NCI-H526 treated with DMSO at 0.1 percent for 48 hours (cell line): ENCODE results near the gene IPP.
"Not testable (repeated sequence)": the region's sequence is repeated elsewhere in the genome, so short reads cannot be mapped to it uniquely, and the experiment has no call there.

Experiments
- DNase-seq: peaks from one replicate; lab custom pipeline; 2025; lab: John Stamatoyannopoulos, UW

Gene IPP

GRCh38 chr1:45684402-45684801, 66.1 kb downstream of the IPP start:
- no peak for DNase-seq

GRCh38 chr1:45682942-45683341, 67.5 kb downstream of the IPP start:
- DNase-seq: no peak

- no peak for DNase-seq
Measured at GRCh38 chr1:45679123-45679522, 71.3 kb downstream of the IPP start.

GRCh38 chr1:45678489-45678888, 72.0 kb downstream of the IPP start:
- no peak for DNase-seq

GRCh38 chr1:45677751-45678245, 72.7 kb downstream of the IPP start:
- no peak for DNase-seq

- DNase-seq: not testable (repeated sequence)
Measured at GRCh38 chr1:45676553-45676952, 73.9 kb downstream of the IPP start.

- DNase-seq: no peak
Measured at GRCh38 chr1:45674478-45674877, 76.0 kb downstream of the IPP start.

- DNase-seq: no peak
Measured at GRCh38 chr1:45673956-45674355, 76.5 kb downstream of the IPP start.

- no peak for DNase-seq
Measured at GRCh38 chr1:45669859-45670655, 80.4 kb downstream of the IPP start.

- DNase-seq: no peak
Measured at GRCh38 chr1:45669379-45669778, 81.1 kb downstream of the IPP start.

GRCh38 chr1:45668526-45668925, 81.9 kb downstream of the IPP start:
- DNase-seq: no peak

- DNase-seq: no peak
Measured at GRCh38 chr1:45667321-45668111, 82.9 kb downstream of the IPP start.

GRCh38 chr1:45666836-45667235, 83.6 kb downstream of the IPP start:
- DNase-seq: no peak

GRCh38 chr1:45660336-45660735, 90.1 kb downstream of the IPP start:
- DNase-seq: no peak

- no peak for DNase-seq
Measured at GRCh38 chr1:45659222-45659621, 91.2 kb downstream of the IPP start.

- no peak for DNase-seq
Measured at GRCh38 chr1:45658171-45658570, 92.3 kb downstream of the IPP start.

- DNase-seq: no peak
Measured at GRCh38 chr1:45656573-45657226, 93.8 kb downstream of the IPP start.

GRCh38 chr1:45654540-45655280, 95.7 kb downstream of the IPP start:
- no peak for DNase-seq
